ENCODE data around the gene CNN1. TPM values are rescaled to one million over a fixed set of nuclear protein-coding genes. Genes with fewer than 3 reads are reported as not detected.
A peak's percentile ranks its signal among the peaks of the same experiment; 100 is the strongest.

CNN1 gene
- total RNA-seq, 4 donors from 2014 or later = 0.92 to 6.7 (median 3.9) TPM

DNA sequence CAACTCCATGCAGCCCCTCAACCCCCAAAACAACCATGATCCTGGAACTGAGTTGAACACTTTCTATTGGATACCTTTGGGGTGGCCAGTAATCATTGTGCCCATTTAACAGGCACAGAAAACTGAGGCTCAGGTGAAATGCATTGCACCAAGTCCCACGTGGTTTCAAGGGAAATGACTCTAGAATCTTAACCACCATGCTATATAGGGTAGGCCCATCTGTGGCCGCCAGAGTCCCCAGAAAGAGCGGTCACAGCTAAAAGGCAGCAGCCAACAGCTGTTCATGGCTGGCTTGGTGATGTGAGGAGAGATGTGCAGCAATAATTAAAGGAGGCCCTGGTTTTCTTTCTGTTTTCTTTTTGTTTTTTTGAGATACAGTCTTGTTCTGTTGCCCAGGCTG is 2.6 kb downstream of the CNN1 start:
- Histone ChIP-seq H3K36me3 (no peaks in the 10 kb centered on the region), H3K27me3 (peaks cover 0 to 10% (median 7%) of the 10 kb centered on the region in 3 donors), H3K4me3 (no peak overlapping the region), H3K27ac (no peak overlapping the region), H3K4me1 (no peaks in the 10 kb centered on the region), H3K9me3 (no peaks in the 10 kb centered on the region)
- ATAC-seq (no peak), DNase-seq (no peak)
- intact Hi-C loops (cut with DNase I; ENCODE audit: low total_unique reads) (no loop called here), in situ Hi-C loops (cut with MboI; ENCODE audit: low sequenced_read_pairs in 4 of 4) (no loop called here)
- no peak for TF ChIP-seq POLR2A (IDR thresholded peaks at IDR 0.05)
- TF ChIP-seq, protein P1, sequence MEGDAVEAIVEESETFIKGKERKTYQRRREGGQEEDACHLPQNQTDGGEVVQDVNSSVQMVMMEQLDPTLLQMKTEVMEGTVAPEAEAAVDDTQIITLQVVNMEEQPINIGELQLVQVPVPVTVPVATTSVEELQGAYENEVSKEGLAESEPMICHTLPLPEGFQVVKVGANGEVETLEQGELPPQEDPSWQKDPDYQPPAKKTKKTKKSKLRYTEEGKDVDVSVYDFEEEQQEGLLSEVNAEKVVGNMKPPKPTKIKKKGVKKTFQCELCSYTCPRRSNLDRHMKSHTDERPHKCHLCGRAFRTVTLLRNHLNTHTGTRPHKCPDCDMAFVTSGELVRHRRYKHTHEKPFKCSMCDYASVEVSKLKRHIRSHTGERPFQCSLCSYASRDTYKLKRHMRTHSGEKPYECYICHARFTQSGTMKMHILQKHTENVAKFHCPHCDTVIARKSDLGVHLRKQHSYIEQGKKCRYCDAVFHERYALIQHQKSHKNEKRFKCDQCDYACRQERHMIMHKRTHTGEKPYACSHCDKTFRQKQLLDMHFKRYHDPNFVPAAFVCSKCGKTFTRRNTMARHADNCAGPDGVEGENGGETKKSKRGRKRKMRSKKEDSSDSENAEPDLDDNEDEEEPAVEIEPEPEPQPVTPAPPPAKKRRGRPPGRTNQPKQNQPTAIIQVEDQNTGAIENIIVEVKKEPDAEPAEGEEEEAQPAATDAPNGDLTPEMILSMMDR (IDR thresholded peaks at IDR 0.05 in 4 of 5, conservative IDR thresholded peaks at IDR 0.05 in 1 of 5) = no peak

DNA sequence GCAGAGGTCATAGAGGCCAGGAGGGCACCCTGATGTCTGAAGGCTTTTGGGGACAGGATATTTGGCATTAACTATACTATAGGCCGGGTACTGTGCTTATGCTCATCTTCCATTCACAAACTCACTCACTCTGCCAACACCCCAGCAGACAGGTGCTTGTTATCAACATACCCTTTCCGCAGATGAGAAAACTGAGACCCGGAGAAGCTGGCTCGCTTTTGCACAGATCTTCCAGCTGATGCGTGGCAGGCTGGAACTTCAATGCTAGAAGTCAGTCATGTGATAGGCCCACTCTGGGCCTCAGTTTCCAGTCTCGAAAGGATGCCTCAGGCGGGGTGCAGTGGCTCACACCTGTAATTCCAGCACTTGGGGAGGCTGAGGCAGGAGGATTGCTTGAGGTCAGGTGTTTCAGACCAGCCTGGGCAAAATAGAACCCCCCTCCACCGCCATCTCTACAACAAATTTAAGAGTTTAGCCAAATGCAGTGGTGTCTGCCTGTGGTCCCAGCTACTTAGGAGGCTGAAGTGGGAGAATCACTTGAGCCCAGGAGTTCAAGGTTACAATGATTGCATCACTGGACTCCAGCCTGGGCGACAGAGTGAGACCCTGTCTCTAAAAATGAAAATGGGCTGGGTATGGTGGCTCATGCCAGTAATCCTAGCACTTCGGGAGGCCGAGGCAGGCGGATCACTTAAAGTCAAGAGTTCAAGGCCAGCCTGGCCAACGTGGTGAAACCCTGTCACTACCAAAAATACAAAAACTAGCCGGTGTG is 9.5 kb downstream of the CNN1 start:
- Histone ChIP-seq H3K4me1 (no peaks in the 10 kb centered on the region), H3K4me3 (no peak overlapping the region), H3K27me3 (no peaks in the 10 kb centered on the region), H3K9me3 (no peaks in the 10 kb centered on the region), H3K27ac (no peak overlapping the region), H3K36me3 (peaks cover 0 to 9% of the 10 kb centered on the region in 2 donors)
- no peak for TF ChIP-seq POLR2A (IDR thresholded peaks at IDR 0.05)
- in situ Hi-C loops (cut with MboI; ENCODE audit: low sequenced_read_pairs in 4 of 4) (no loop called here), intact Hi-C loops (cut with DNase I; ENCODE audit: low total_unique reads) (no loop called here)
- no peak for ATAC-seq
- DNase-seq = no peak

DNA sequence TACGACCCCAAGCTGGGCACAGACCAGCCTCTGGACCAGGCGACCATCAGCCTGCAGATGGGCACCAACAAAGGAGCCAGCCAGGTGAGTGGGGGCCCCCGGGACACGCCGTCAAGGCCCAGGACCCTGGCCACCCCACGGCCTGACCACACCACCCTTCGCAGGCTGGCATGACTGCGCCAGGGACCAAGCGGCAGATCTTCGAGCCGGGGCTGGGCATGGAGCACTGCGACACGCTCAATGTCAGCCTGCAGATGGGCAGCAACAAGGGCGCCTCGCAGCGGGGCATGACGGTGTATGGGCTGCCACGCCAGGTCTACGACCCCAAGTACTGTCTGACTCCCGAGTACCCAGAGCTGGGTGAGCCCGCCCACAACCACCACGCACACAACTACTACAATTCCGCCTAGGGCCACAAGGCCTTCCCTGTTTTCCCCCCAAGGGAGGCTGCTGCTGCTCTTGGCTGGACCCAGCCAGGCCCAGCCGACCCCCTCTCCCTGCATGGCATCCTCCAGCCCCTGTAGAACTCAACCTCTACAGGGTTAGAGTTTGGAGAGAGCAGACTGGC is 10.8 kb downstream of the CNN1 start:
- no peak overlapping the region for H3K27ac ChIP-seq
- TF ChIP-seq POLR2A (IDR thresholded peaks at IDR 0.05) = no peak
- TF ChIP-seq, protein P1 (IDR thresholded peaks at IDR 0.05 in 4 of 5, conservative IDR thresholded peaks at IDR 0.05 in 1 of 5) = no peak
- intact Hi-C loops (cut with DNase I; ENCODE audit: low total_unique reads) (no loop called here), in situ Hi-C loops (cut with MboI; ENCODE audit: low sequenced_read_pairs in 4 of 4) (no loop called here)
- no peak overlapping the region for H3K4me3 ChIP-seq
- H3K4me1 ChIP-seq = no peaks in the 10 kb centered on the region
- DNase-seq (no peak), ATAC-seq (no peak)
- no peaks in the 10 kb centered on the region for H3K27me3 ChIP-seq
- peaks cover 0 to 22% of the 10 kb centered on the region in 2 donors for H3K36me3 ChIP-seq
- H3K9me3 ChIP-seq = no peaks in the 10 kb centered on the region

DNA sequence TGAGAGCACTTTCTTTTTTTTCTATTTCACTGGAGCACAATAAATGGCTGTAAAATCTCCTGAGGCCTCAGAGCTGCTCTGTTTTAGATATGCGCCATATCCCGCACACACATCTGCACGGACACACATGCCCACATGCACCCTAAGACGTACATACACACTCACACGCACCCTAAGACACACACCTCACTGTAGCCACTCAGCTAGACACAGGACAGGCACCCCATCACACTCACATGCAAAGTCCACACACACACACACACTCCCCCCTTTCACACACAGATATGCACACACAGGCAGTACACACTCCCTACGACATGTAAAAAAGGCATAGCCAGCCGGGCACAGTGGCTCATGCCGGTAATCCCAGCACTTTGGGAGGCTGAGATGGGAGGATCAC is 11.6 kb downstream of the CNN1 start:
- DNase-seq (no peak), ATAC-seq (no peak)
- Histone ChIP-seq H3K36me3 (peaks cover 0 to 28% of the 10 kb centered on the region in 2 donors), H3K27me3 (no peaks in the 10 kb centered on the region), H3K27ac (no peak overlapping the region), H3K9me3 (no peaks in the 10 kb centered on the region), H3K4me1 (no peaks in the 10 kb centered on the region), H3K4me3 (no peak overlapping the region)
- TF ChIP-seq POLR2A (IDR thresholded peaks at IDR 0.05) = no peak
- TF ChIP-seq, protein P1 (IDR thresholded peaks at IDR 0.05 in 4 of 5, conservative IDR thresholded peaks at IDR 0.05 in 1 of 5) = no peak
- in situ Hi-C loops (cut with MboI; ENCODE audit: low sequenced_read_pairs in 4 of 4) = no loop called here
- intact Hi-C loops (cut with DNase I; ENCODE audit: low total_unique reads) = no loop called here

DNA sequence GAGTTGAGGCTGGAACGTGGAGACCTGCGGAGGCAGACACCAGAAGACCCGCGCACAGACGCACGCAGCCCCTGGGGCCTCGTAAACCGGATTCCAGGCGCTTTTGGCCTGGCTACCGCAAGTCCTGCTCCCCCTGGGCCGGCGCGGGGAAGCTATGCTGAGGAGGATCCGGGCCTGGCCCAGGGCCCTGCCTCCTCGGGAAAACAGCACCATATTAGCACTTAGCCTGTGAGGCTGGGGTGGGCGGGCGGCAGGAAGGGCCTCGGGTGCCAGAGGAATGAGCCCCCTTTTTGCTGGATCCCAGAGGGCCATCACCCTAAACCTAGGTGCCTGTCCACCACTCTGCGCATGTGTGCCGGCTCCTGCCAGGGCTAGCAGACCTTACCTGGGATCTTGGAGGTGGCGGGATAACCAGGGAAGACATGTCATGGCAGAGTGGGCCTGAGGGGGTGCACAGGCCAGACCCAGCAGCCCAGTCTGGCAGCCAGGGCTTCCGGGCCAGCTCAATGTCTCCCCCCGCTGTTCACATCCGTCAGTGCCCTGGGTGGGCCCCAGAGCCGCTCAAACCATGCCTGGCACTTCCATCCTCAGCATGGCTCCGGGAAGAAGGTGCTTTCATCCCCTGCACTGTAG is 13.1 kb downstream of the CNN1 start:
- TF ChIP-seq POLR2A (IDR thresholded peaks at IDR 0.05) = no peak
- TF ChIP-seq, protein P1 (IDR thresholded peaks at IDR 0.05 in 4 of 5, conservative IDR thresholded peaks at IDR 0.05 in 1 of 5) = peak in 1 of 5 experiments; percentile 19
- in situ Hi-C loops (cut with MboI; ENCODE audit: low sequenced_read_pairs in 4 of 4) (no loop called here), intact Hi-C loops (cut with DNase I; ENCODE audit: low total_unique reads) (no loop called here)
- Histone ChIP-seq H3K4me1 (no peaks in the 10 kb centered on the region), H3K9me3 (no peaks in the 10 kb centered on the region), H3K4me3 (no peak overlapping the region), H3K27me3 (no peaks in the 10 kb centered on the region), H3K27ac (peak overlapping the region; percentile 30 to 73 (median 52)), H3K36me3 (peaks cover 0 to 28% of the 10 kb centered on the region in 2 donors)
- ATAC-seq = peak in 1 of 2 donors; percentile 18
- peak in 1 of 2 donors; percentile 27 for DNase-seq
